GM18526 (cell line): ENCODE data around the gene SND1.

Experiments used
- POLR2A ChIP-seq: IDR thresholded peaks from 3 replicates; pipeline ENCODE4 v1.6.1; 2011; ENCODE audit not compliant: insufficient read length; ENCODE audit errors: extremely low read depth

The SND1 gene

DNA sequence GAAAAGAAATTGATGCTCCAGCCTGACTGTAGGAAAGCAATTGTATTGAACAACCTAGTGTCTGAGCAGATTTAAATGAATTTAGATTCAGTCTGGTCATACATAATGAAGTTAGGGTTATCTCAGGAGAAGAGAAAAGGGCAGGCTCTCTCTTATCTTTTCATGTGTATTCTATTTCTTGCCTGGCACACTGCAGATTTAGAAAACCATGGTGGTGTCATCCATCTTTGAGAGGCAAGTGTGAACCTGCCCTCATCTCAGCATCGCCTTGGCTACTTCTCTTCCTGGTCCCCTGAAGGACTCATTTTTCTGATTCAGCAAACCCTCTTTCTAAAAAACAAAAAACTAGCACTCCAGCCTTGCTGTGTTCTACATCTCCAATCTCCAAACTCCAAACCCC, 241.6 kb downstream of the SND1 start:
- no peak for TF ChIP-seq POLR2A

DNA sequence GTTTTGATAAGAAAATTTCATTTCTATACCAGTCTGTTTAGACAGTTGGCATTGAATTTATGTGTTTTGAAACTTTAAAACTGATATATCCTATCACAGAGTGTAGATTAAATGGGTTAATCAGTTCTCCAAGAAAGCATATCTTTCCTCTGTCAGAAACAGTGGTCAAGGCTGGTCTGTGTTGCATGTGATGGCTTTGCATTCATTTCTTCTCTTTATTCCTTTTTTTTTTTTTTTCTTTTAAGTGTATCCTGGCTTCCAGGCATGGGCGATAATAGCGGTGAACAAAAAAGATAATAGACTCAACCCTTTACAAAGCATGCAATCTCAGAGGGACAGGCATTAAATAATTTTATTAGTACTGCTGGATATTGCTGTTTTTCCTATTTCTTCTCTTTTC, 242.6 kb downstream of the SND1 start:
- no peak for TF ChIP-seq POLR2A

DNA sequence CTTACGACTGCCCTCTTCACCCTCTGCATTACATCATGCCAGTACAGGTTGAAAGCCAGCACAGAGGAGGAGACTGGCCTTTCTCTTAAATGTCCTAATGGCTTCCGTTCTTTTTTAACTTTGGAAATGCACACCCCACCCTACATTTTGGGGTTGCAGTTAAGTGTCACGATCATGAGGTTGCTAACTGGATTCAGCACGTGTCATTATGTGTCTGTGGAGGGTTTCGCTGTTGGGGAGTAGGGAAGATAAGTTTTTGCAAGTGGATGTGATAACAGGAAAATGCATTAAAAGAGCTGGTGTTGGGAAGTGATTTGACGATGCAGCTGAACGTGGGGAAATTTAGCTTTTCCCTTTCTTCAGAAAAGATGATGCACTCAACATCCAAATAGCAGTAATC, 243.4 kb downstream of the SND1 start:
- TF ChIP-seq POLR2A = no peak

DNA sequence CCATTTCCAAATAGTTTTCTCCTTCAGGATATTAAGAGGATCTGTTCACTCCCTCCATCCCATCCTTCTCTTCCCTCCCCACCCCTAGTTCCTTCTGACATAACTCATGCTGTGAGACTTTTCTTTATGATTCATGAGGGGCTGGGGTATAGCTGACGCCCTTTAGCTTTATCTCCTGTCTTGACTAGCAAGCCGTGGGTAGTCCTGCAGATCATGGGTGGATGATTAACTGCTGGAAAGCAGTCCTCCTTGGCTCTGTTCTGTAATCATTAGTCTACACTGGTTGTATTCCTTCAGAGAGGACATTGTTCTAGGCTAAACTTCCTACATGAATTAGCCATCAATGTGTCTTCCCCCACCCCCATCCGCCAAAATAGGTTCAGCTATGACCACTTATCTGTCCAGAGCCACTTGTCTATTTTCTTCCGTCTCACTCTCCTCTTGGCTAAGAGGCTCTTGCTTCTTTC, 243.9 kb downstream of the SND1 start:
- no peak for TF ChIP-seq POLR2A

- no peak for TF ChIP-seq POLR2A
Measured at GRCh38 chr7:127896659-127897058, 244.7 kb downstream of the SND1 start.

DNA sequence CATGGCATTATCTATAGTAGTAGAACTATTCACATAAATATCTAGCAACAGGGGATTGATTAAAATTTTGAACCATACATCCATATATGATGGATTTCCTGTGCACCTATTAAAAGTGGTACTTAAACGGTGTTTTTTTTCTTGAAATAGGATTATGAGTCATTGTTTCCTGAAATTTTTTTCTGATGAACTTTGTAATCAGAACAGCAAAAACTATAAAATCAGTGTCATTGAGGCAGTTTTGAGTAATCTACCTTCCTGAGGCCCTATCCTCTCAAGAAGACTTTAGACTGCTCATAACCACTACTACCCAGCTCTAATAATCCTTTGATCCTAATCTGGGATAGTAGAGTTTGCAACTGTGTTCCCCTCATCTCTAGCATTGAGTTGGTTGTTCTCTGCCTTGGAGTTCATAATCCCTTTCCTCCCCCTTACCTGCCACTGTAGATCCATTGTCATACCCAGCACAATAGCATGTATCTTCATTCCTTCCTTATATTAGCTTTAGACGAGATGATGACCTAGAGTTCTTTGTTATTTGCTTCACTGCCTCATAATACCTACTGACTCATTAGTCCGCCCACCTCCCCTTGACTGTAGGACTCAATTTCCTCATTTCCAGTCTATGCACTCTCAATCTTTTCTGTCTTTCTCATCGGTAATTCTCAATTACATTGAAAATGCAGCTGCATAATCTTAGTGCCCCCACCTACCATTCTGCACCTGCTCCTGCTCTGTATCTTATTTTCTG, 245.9 kb downstream of the SND1 start:
- no peak for TF ChIP-seq POLR2A

DNA sequence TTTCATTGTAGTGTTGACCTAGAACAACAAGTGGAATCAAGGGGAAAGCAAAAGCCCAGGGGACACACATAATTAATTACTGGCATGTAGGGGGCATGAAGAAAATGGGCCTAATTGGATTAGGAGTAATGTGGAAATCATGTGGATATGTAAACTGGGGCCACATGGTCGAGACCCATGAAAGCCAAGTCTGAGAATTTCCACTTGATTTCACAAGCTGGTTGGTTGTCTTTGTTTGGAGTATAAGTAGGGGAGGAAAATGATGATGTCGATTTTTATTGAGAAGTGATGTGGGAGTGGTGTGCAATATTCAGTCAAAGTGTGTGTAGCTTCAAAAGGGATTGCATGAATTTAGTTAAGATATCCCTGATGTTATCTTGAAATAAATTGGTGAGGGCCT, 247.4 kb downstream of the SND1 start:
- TF ChIP-seq POLR2A = no peak

DNA sequence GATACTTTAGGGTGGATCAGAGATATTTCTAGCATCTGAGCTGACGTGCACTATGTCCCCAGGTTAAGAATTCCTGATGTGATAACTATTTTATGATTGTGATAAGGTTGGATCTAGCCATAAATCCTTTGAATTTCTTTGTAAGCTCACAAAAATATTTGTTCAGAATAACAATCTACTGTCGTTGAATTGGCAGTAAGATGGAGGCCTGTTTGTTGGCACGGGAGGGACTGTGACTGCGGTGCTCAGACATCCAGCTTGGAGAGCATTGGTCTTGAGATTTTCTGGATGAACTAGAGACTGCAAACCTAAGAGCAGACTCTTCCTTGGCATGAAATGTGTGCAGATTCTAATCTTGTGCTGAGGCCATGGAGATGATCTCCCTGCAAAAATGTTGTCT, 248.1 kb downstream of the SND1 start:
- TF ChIP-seq POLR2A = no peak

GRCh38 chr7:127900732-127901685, 249.0 kb downstream of the SND1 start:
- TF ChIP-seq POLR2A = no peak

GRCh38 chr7:127901895-127902703, 250.1 kb downstream of the SND1 start:
- TF ChIP-seq POLR2A = no peak

DNA sequence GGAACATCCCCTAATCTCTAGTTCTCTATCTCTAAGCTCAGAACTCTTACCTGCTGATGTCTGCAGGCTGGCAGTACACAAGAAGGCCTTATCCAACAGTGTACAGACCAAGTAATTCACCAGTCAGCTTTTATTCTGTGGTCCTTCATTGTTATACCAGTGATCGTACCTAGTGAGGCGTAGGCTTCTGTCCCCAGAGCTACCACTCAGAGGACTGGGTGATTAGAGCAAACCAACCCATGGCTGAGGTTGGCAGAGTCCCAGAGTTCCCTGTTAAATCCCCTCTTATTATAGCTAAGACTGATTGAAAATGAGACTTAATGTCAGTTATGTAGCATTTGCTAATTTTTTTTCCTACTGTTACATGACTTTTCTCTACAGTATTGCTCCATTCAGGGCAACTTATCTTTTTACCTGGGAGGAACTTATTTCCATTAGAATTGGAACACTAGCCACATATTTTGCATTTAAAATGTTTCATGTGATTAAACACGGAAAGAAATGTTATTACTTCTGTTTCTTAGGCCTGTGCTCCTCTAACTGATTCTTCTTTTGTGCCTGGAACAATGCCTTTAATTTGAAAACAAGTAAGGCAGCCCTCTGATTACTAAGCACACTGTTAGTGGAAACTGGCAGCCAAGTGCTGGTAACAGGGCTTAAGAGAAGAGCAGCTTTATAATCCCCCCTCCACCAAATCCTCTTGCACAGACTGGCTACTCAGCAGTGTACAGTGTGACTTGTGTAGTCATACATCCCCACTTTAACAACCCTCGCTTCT, 252.1 kb downstream of the SND1 start:
- no peak for TF ChIP-seq POLR2A

DNA sequence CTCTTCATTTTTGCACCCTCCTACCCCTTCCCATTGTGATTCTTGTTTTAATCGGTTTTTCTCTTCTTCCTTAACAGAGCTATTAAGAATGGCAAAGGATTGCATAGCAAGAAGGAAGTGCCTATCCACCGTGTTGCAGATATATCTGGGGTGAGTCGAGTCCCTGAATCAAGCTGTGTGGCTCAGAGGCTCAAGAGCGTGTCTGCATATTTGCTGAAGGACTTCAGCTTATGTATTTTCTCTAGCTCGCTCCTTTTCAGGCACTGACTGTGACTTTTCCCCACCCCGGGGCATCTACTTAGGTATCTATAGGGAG, 252.6 kb downstream of the SND1 start:
- TF ChIP-seq POLR2A = no peak

GRCh38 chr7:127905021-127905420, 253.0 kb downstream of the SND1 start:
- no peak for TF ChIP-seq POLR2A

DNA sequence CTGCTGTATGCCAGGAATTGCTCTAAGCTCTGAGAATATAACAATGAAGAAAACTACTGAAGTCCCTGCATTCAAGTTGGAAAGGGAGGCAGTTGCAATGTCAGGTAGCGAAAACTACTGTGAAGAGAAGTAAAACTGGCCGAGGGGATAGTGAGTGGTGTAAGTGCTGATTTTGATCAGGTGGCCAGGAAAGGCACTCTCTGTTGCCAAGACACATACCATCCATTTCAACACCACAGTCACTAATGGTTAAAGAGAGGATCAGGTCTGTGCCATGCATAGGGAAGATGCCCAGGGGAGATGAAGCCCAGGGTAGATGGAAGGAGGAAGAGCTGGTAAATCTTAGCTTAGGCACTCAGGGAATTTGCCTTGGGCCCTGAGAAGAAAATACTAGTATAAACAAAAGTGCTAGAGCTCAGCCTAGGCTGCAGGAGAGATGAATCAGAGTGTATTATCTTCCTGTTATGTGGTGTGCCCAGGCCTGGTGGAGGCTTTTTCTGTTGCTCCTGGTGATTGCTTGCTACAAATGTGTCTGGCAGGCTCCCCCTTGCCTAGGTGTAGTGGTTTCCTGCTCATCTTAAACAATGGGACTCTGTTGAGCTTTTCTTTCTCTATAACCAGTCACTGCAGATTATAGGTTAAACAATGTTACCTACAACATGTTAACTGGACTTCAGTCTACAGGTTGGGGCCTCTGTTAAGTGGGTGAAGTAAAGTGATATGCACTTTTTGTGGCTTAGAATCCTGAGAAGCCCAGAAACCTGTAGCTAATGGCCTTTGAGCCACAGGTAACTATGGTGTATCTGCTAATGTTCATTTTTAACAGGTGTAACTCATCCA, 253.7 kb downstream of the SND1 start:
- no peak for TF ChIP-seq POLR2A
